Measurements from ENCODE around the gene KLF3.

Gene KLF3

GRCh38 chr4:38675146-38676121 lies 11.4 kb downstream of the KLF3 start:
- H3K27ac Mint-ChIP-seq, result peak overlapping the region; percentile 51

GRCh38 chr4:38676986-38677385 lies 13.0 kb downstream of the KLF3 start:
- H3K4me3 Mint-ChIP-seq, result no peak overlapping the region
- H3K36me3 Mint-ChIP-seq (ENCODE audit: low read depth), result peaks cover 24% of the 10 kb centered on the region
- no peaks in the 10 kb centered on the region for H3K27me3 Mint-ChIP-seq
- H3K9me3 Mint-ChIP-seq, result no peaks in the 10 kb centered on the region
- no peak overlapping the region for H3K27ac Mint-ChIP-seq
- peaks cover 76% of the 10 kb centered on the region for H3K4me1 Mint-ChIP-seq (ENCODE audit: low read depth)
- no peak for DNase-seq

More at GRCh38 chr4:38675146-38676121, 11.4 kb downstream of the KLF3 start:
- DNase-seq, result peak; percentile 82
- H3K4me3 Mint-ChIP-seq, result peak overlapping the region; percentile 11
- peaks cover 10% of the 10 kb centered on the region for H3K36me3 Mint-ChIP-seq (ENCODE audit: low read depth)
- no peaks in the 10 kb centered on the region for H3K9me3 Mint-ChIP-seq
- H3K4me1 Mint-ChIP-seq (ENCODE audit: low read depth), result peaks cover 82% of the 10 kb centered on the region
- H3K27me3 Mint-ChIP-seq, result no peaks in the 10 kb centered on the region

GRCh38 chr4:38677441-38677840 lies 13.4 kb downstream of the KLF3 start:
- Mint-ChIP-seq H3K27me3 (no peaks in the 10 kb centered on the region), H3K36me3 (ENCODE audit: low read depth) (peaks cover 28% of the 10 kb centered on the region), H3K9me3 (no peaks in the 10 kb centered on the region), H3K27ac (peak overlapping the region; percentile 6), H3K4me3 (no peak overlapping the region), H3K4me1 (ENCODE audit: low read depth) (peaks cover 75% of the 10 kb centered on the region)
- no peak for DNase-seq

GRCh38 chr4:38678078-38678477 lies 14.1 kb downstream of the KLF3 start:
- Mint-ChIP-seq H3K27ac (peak overlapping the region; percentile 6), H3K27me3 (no peaks in the 10 kb centered on the region), H3K4me1 (ENCODE audit: low read depth) (peaks cover 73% of the 10 kb centered on the region), H3K4me3 (no peak overlapping the region), H3K36me3 (ENCODE audit: low read depth) (peaks cover 30% of the 10 kb centered on the region), H3K9me3 (no peaks in the 10 kb centered on the region)
- no peak for DNase-seq

- peaks cover 43% of the 10 kb centered on the region for H3K36me3 Mint-ChIP-seq (ENCODE audit: low read depth)
- no peaks in the 10 kb centered on the region for H3K9me3 Mint-ChIP-seq
Measured at GRCh38 chr4:38679921-38680320, 15.9 kb downstream of the KLF3 start.

GRCh38 chr4:38681281-38681991 lies 17.4 kb downstream of the KLF3 start:
- Mint-ChIP-seq H3K27me3 (no peaks in the 10 kb centered on the region), H3K4me3 (no peak overlapping the region), H3K36me3 (ENCODE audit: low read depth) (peaks cover 43% of the 10 kb centered on the region), H3K4me1 (ENCODE audit: low read depth) (peaks cover 72% of the 10 kb centered on the region), H3K27ac (peak overlapping the region; percentile 45), H3K9me3 (no peaks in the 10 kb centered on the region)
- no peak for DNase-seq

More at GRCh38 chr4:38679921-38680320, 15.9 kb downstream of the KLF3 start:
- no peak overlapping the region for H3K4me3 Mint-ChIP-seq
- H3K27me3 Mint-ChIP-seq, result no peaks in the 10 kb centered on the region
- no peak overlapping the region for H3K27ac Mint-ChIP-seq
- H3K4me1 Mint-ChIP-seq (ENCODE audit: low read depth), result peaks cover 73% of the 10 kb centered on the region
- DNase-seq, result no peak

- no peak for DNase-seq
- H3K27me3 Mint-ChIP-seq, result no peaks in the 10 kb centered on the region
- H3K27ac Mint-ChIP-seq, result peak overlapping the region; percentile 63
- no peaks in the 10 kb centered on the region for H3K9me3 Mint-ChIP-seq
- H3K36me3 Mint-ChIP-seq (ENCODE audit: low read depth), result peaks cover 43% of the 10 kb centered on the region
- H3K4me3 Mint-ChIP-seq, result no peak overlapping the region
- peaks cover 77% of the 10 kb centered on the region for H3K4me1 Mint-ChIP-seq (ENCODE audit: low read depth)
Measured at GRCh38 chr4:38682336-38682735, 18.3 kb downstream of the KLF3 start.

GRCh38 chr4:38683276-38683675 lies 19.3 kb downstream of the KLF3 start:
- peak overlapping the region; percentile 8 for H3K4me3 Mint-ChIP-seq
- peaks cover 77% of the 10 kb centered on the region for H3K4me1 Mint-ChIP-seq (ENCODE audit: low read depth)
- H3K27me3 Mint-ChIP-seq, result no peaks in the 10 kb centered on the region
- peaks cover 48% of the 10 kb centered on the region for H3K36me3 Mint-ChIP-seq (ENCODE audit: low read depth)
- no peak for DNase-seq
- peak overlapping the region; percentile 71 for H3K27ac Mint-ChIP-seq
- no peaks in the 10 kb centered on the region for H3K9me3 Mint-ChIP-seq

GRCh38 chr4:38684271-38684670 lies 20.3 kb downstream of the KLF3 start:
- Mint-ChIP-seq H3K4me3 (no peak overlapping the region), H3K27me3 (no peaks in the 10 kb centered on the region), H3K27ac (peak overlapping the region; percentile 64), H3K4me1 (ENCODE audit: low read depth) (peaks cover 79% of the 10 kb centered on the region), H3K36me3 (ENCODE audit: low read depth) (peaks cover 52% of the 10 kb centered on the region), H3K9me3 (no peaks in the 10 kb centered on the region)
- no peak for DNase-seq

GRCh38 chr4:38684951-38685844 lies 21.2 kb downstream of the KLF3 start:
- H3K27me3 Mint-ChIP-seq, result no peaks in the 10 kb centered on the region
- peak overlapping the region; percentile 64 for H3K27ac Mint-ChIP-seq
- H3K4me3 Mint-ChIP-seq, result no peak overlapping the region
- H3K9me3 Mint-ChIP-seq, result no peaks in the 10 kb centered on the region
- H3K4me1 Mint-ChIP-seq (ENCODE audit: low read depth), result peaks cover 76% of the 10 kb centered on the region
- no peak for DNase-seq
- H3K36me3 Mint-ChIP-seq (ENCODE audit: low read depth), result peaks cover 58% of the 10 kb centered on the region

GRCh38 chr4:38686682-38687081 lies 22.7 kb downstream of the KLF3 start:
- no peak for DNase-seq
- H3K36me3 Mint-ChIP-seq (ENCODE audit: low read depth), result peaks cover 60% of the 10 kb centered on the region
- no peak overlapping the region for H3K4me3 Mint-ChIP-seq
- no peaks in the 10 kb centered on the region for H3K27me3 Mint-ChIP-seq
- H3K9me3 Mint-ChIP-seq, result no peaks in the 10 kb centered on the region
- H3K27ac Mint-ChIP-seq, result no peak overlapping the region
- H3K4me1 Mint-ChIP-seq (ENCODE audit: low read depth), result peaks cover 69% of the 10 kb centered on the region

GRCh38 chr4:38687571-38688011 lies 23.6 kb downstream of the KLF3 start:
- H3K27ac Mint-ChIP-seq, result peak overlapping the region; percentile 35
- peaks cover 62% of the 10 kb centered on the region for H3K36me3 Mint-ChIP-seq (ENCODE audit: low read depth)
- peak overlapping the region; percentile 23 for H3K4me3 Mint-ChIP-seq
- peaks cover 62% of the 10 kb centered on the region for H3K4me1 Mint-ChIP-seq (ENCODE audit: low read depth)
- H3K9me3 Mint-ChIP-seq, result no peaks in the 10 kb centered on the region
- DNase-seq, result peak; percentile 52
- H3K27me3 Mint-ChIP-seq, result no peaks in the 10 kb centered on the region

GRCh38 chr4:38688676-38689355 lies 24.8 kb downstream of the KLF3 start:
- peaks cover 61% of the 10 kb centered on the region for H3K36me3 Mint-ChIP-seq (ENCODE audit: low read depth)
- H3K9me3 Mint-ChIP-seq, result no peaks in the 10 kb centered on the region
- peaks cover 56% of the 10 kb centered on the region for H3K4me1 Mint-ChIP-seq (ENCODE audit: low read depth)
- H3K4me3 Mint-ChIP-seq, result no peak overlapping the region
- H3K27ac Mint-ChIP-seq, result peak overlapping the region; percentile 2
- no peak for DNase-seq
- H3K27me3 Mint-ChIP-seq, result no peaks in the 10 kb centered on the region

All from activated T-cell treated with anti-CD3 and anti-CD28 coated beads, Interleukin-2, amount 50 U/mL, for 24 hours (primary cell).